Activated CD4-positive, alpha-beta T cell treated with anti-CD3 and anti-CD28 coated beads, Interleukin-2, amount 10 ng/mL, durations not matched to agents 24 days and 14 days (primary cell): ENCODE results near the gene LDB3. TPM values are rescaled to one million over a fixed set of nuclear protein-coding genes. Genes with fewer than 3 reads are reported as not detected.

Experiments used
- DNase-seq: peaks from one replicate; pipeline ENCODE4 v3.0.0; 2022
- H3K27ac Mint-ChIP-seq: one replicate; pipeline ENCODE4 v1.8.0; 2022; ENCODE audit warnings: mild to moderate bottlenecking, mixed read lengths
- H3K27me3 Mint-ChIP-seq: one replicate; pipeline ENCODE4 v1.8.0; 2022; ENCODE audit warnings: mixed read lengths
- H3K36me3 Mint-ChIP-seq: one replicate; pipeline ENCODE4 v1.8.0; 2022; ENCODE audit warnings: low read depth, mild to moderate bottlenecking, mixed read lengths
- H3K4me1 Mint-ChIP-seq: one replicate; pipeline ENCODE4 v1.8.0; 2021; ENCODE audit warnings: mixed read lengths
- H3K4me3 Mint-ChIP-seq: one replicate; pipeline ENCODE4 v1.8.0; 2022; ENCODE audit warnings: mild to moderate bottlenecking, moderate library complexity, mixed read lengths
- H3K9me3 Mint-ChIP-seq: one replicate; pipeline ENCODE4 v1.8.0; 2021; ENCODE audit warnings: mixed read lengths
- intact Hi-C: fragments of 100-400 bp; cut with micrococcal nuclease; formaldehyde crosslinking; loops from one replicate; pipeline ENCODE4 v1.15.1; 2023
- total RNA-seq: library from RNA; stranded (reverse); gene quantifications from 2 replicates; pipeline ENCODE4 v1.2.3, GENCODE V29; 2022

LDB3 gene
- total RNA-seq, 1 donor from 2014 or later: not detected

DNA sequence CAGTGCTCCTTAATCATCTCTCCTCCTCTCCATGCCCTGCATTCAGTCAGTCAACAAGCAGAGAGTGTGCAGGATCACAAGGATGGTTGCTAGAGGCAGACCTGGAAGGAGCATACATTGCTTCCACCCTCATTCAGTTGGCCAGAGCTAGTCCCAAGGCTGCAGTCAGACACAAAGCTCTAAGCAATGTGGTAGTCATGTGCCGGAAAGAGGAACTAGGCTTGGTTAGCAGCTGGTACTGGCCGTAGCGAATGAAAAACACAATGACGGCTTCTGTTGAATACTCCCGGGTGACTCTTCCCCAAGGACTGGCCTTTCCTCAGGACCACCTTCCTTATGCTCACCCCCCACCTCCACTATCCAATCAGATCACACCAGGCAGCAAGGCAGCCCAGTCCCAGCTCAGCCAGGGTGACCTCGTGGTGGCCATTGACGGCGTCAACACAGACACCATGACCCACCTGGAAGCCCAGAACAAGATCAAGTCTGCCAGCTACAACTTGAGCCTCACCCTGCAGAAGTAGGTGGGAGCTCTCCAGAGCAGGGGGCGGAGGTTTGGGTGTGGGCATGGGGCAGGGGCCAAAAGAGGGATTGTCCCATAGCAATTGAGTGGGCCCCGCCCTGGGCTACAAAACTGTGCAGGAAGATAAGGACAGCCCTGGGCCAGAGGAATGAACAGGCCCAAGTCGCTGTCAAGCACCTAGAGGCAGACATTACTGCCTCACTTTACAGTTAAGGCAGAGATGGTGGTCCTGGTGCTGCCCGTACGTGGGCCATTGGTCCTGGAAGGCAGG lies 10.9 kb downstream of the LDB3 start:
- intact Hi-C loops: no loop called here

DNA sequence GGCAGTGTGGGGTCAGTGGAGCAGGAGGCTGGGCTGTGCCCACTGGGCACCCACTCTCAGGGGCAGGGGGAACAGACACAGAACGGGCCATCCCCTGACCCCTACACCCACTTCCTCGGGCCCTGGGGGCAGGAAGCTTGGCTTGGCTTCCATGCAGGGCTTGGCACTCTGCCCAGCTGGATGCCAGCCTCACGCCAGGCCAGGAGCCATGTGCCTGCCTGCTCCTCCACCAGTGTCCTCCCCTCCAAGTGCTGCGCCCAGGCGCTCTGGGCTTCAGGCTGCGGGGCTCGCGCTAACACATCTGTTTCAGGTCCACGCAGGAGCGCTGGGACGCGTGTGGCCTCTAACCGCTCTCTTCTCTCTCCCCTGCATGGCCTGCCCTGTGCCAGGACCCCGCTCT lies 12.7 kb downstream of the LDB3 start:
- Mint-ChIP-seq H3K9me3 (no peaks in the 10 kb centered on the region), H3K4me3 (no peak overlapping the region), H3K4me1 (no peaks in the 10 kb centered on the region), H3K27ac (no peak overlapping the region), H3K27me3 (no peaks in the 10 kb centered on the region), H3K36me3 (no peaks in the 10 kb centered on the region)
- intact Hi-C loops: no loop called here
- DNase-seq: no peak

More for the DNA sequence above, 10.9 kb downstream of the LDB3 start:
- Mint-ChIP-seq H3K4me1 (no peaks in the 10 kb centered on the region), H3K36me3 (no peaks in the 10 kb centered on the region), H3K9me3 (no peaks in the 10 kb centered on the region), H3K27me3 (no peaks in the 10 kb centered on the region), H3K4me3 (no peak overlapping the region), H3K27ac (no peak overlapping the region)
- no peak for DNase-seq

GRCh38 chr10:86681722-86682386 lies 13.5 kb downstream of the LDB3 start:
- H3K9me3 Mint-ChIP-seq: no peaks in the 10 kb centered on the region

DNA sequence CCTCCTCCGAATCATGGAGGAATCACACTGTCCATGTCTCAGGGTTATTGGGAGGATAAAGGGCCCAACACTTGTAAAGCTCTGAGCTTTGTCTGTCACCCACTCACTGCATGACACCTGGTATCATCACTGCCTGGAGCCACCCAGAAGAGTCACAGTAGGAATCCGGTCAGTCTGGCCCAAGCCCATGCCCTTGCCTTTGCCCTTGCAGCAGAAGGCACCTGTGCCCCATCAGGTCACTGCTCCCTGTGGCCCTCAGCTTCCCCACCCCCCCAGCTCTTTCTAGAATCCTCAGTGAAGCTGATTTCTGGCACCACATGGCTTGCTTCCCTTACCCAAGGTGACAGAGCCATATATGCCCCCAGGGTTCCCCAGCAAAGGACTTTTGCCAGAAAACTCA lies 14.4 kb downstream of the LDB3 start:
- Mint-ChIP-seq H3K27me3 (no peaks in the 10 kb centered on the region), H3K9me3 (no peaks in the 10 kb centered on the region), H3K27ac (no peak overlapping the region), H3K36me3 (no peaks in the 10 kb centered on the region), H3K4me1 (no peaks in the 10 kb centered on the region), H3K4me3 (no peak overlapping the region)
- intact Hi-C loops: no loop called here
- no peak for DNase-seq

More at GRCh38 chr10:86681722-86682386, 13.5 kb downstream of the LDB3 start:
- DNase-seq: no peak
- no peaks in the 10 kb centered on the region for H3K27me3 Mint-ChIP-seq
- intact Hi-C loops: no loop called here
- no peak overlapping the region for H3K27ac Mint-ChIP-seq
- no peak overlapping the region for H3K4me3 Mint-ChIP-seq
- no peaks in the 10 kb centered on the region for H3K36me3 Mint-ChIP-seq
- H3K4me1 Mint-ChIP-seq: no peaks in the 10 kb centered on the region

GRCh38 chr10:86684331-86685097 lies 16.2 kb downstream of the LDB3 start:
- intact Hi-C loops: no loop called here
- Mint-ChIP-seq H3K27ac (no peak overlapping the region), H3K4me1 (peaks cover 4% of the 10 kb centered on the region), H3K9me3 (no peaks in the 10 kb centered on the region), H3K36me3 (no peaks in the 10 kb centered on the region), H3K4me3 (no peak overlapping the region), H3K27me3 (peaks cover 1% of the 10 kb centered on the region)
- DNase-seq: no peak

DNA sequence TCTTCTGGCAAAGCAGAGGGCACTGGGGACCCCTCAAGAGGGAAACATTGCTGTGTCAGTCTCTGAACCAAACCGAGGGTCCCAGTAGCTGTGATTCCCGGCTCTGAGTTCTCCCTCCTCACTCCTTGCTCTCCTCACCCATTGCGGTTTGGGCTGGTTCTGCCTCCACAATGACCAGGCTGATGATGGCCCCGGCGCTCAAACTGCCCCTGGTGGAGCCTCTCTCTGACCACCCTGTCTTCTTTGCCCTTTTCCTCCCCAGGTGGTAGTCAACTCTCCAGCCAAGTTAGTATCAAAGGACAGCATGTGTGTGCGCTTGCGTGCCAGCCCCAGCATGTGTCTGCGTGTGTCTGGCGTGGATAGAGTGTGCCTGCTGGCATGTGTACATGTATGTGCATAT lies 17.1 kb downstream of the LDB3 start:
- no peaks in the 10 kb centered on the region for H3K9me3 Mint-ChIP-seq
- DNase-seq: no peak
- peaks cover 4% of the 10 kb centered on the region for H3K4me1 Mint-ChIP-seq
- intact Hi-C loops: no loop called here
- H3K4me3 Mint-ChIP-seq: no peak overlapping the region
- H3K36me3 Mint-ChIP-seq: no peaks in the 10 kb centered on the region
- H3K27me3 Mint-ChIP-seq: peaks cover 1% of the 10 kb centered on the region
- H3K27ac Mint-ChIP-seq: no peak overlapping the region

- intact Hi-C loops: no loop called here
- H3K27me3 Mint-ChIP-seq: peaks cover 1% of the 10 kb centered on the region
Measured at GRCh38 chr10:86685893-86686632, 17.8 kb downstream of the LDB3 start.

GRCh38 chr10:86686972-86687371 lies 18.7 kb downstream of the LDB3 start:
- no peak overlapping the region for H3K4me3 Mint-ChIP-seq
- no peaks in the 10 kb centered on the region for H3K36me3 Mint-ChIP-seq
- no peak overlapping the region for H3K27ac Mint-ChIP-seq
- no peaks in the 10 kb centered on the region for H3K9me3 Mint-ChIP-seq
- peaks cover 4% of the 10 kb centered on the region for H3K4me1 Mint-ChIP-seq
- intact Hi-C loops: no loop called here
- H3K27me3 Mint-ChIP-seq: peaks cover 1% of the 10 kb centered on the region
- DNase-seq: no peak

More at GRCh38 chr10:86685893-86686632, 17.8 kb downstream of the LDB3 start:
- no peak overlapping the region for H3K4me3 Mint-ChIP-seq
- H3K9me3 Mint-ChIP-seq: no peaks in the 10 kb centered on the region
- no peak overlapping the region for H3K27ac Mint-ChIP-seq
- no peaks in the 10 kb centered on the region for H3K36me3 Mint-ChIP-seq
- peaks cover 4% of the 10 kb centered on the region for H3K4me1 Mint-ChIP-seq
- DNase-seq: no peak

- DNase-seq: no peak
- Mint-ChIP-seq H3K36me3 (no peaks in the 10 kb centered on the region), H3K4me3 (no peak overlapping the region), H3K27ac (no peak overlapping the region), H3K4me1 (peaks cover 4% of the 10 kb centered on the region), H3K27me3 (peaks cover 1% of the 10 kb centered on the region), H3K9me3 (no peaks in the 10 kb centered on the region)
- intact Hi-C loops: loop anchor here (1.0 to 2.0 kb wide), 2 partner anchors 212 to 273 kb away; no protein-coding TSS in a partner anchor
Measured at GRCh38 chr10:86687750-86688149, 19.4 kb downstream of the LDB3 start.

DNA sequence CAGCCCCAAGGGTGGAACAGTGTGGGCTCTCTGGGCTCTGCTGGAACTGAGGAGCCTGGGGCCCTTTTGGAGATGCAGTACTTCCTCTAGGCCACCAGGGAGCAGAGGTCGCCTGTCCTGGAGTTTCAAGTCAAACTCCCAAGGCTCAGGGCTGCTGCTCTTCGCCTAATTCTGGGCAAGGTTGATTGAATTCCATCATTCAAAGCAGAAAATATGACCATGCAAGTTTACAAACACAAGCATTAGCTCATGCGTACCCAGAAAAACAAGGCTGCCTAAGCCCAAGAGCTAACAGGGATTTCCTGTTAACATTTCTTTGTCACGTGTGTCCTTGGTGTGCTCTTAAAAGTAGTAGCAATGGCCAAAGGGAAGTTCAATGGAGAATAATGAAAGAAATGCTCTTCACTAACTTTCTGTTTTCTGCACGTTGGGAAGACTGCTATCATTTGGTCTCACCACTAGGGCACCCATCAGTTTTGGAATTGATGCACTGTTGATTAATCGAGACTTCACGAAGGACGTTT lies 20.1 kb downstream of the LDB3 start:
- Mint-ChIP-seq H3K9me3 (no peaks in the 10 kb centered on the region), H3K4me1 (peaks cover 4% of the 10 kb centered on the region), H3K4me3 (no peak overlapping the region), H3K36me3 (no peaks in the 10 kb centered on the region), H3K27ac (no peak overlapping the region), H3K27me3 (peaks cover 1% of the 10 kb centered on the region)
- intact Hi-C loops: loop anchor here (1.0 to 2.0 kb wide), 2 partner anchors 211 to 272 kb away; no protein-coding TSS in a partner anchor
- DNase-seq: peak; percentile 84

GRCh38 chr10:86689146-86689545 lies 20.8 kb downstream of the LDB3 start:
- H3K4me1 Mint-ChIP-seq: peaks cover 4% of the 10 kb centered on the region
- H3K4me3 Mint-ChIP-seq: no peak overlapping the region
- no peaks in the 10 kb centered on the region for H3K36me3 Mint-ChIP-seq
- H3K27me3 Mint-ChIP-seq: peaks cover 1% of the 10 kb centered on the region
- intact Hi-C loops: loop anchor here (2.0 kb wide), 1 partner anchor 272 kb away; no protein-coding TSS in a partner anchor
- DNase-seq: no peak
- no peak overlapping the region for H3K27ac Mint-ChIP-seq
- H3K9me3 Mint-ChIP-seq: no peaks in the 10 kb centered on the region

- DNase-seq: no peak
- no peak overlapping the region for H3K4me3 Mint-ChIP-seq
- H3K36me3 Mint-ChIP-seq: no peaks in the 10 kb centered on the region
- peaks cover 4% of the 10 kb centered on the region for H3K4me1 Mint-ChIP-seq
- no peaks in the 10 kb centered on the region for H3K9me3 Mint-ChIP-seq
- peak overlapping the region; percentile 60 for H3K27ac Mint-ChIP-seq
- H3K27me3 Mint-ChIP-seq: peaks cover 1% of the 10 kb centered on the region
- intact Hi-C loops: no loop called here
Measured at GRCh38 chr10:86690231-86690630, 21.9 kb downstream of the LDB3 start.

DNA sequence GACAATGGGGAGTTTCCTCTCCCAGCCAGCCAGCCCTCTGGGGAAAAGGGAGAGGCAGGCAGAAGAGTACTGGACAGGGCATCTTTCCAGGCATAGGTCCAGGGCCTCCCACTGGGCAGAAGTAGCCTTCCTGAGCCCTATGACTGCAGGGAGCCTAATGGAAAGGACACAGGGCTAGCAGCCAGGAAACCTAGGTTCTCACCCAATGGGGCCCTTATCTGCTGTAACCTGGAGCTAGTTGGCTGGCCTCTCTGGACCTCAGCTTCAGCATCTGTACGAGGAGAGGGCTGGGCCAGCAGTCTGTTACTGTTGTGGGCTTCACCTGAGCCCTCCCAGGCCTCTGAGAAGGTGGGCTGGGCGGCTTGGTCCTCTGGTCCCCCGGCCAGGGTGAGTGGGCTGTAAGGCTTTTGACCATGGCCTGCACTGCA lies 22.4 kb downstream of the LDB3 start:
- peaks cover 4% of the 10 kb centered on the region for H3K4me1 Mint-ChIP-seq
- peaks cover 1% of the 10 kb centered on the region for H3K27me3 Mint-ChIP-seq
- H3K9me3 Mint-ChIP-seq: no peaks in the 10 kb centered on the region
- no peak for DNase-seq
- H3K36me3 Mint-ChIP-seq: no peaks in the 10 kb centered on the region
- H3K27ac Mint-ChIP-seq: no peak overlapping the region
- H3K4me3 Mint-ChIP-seq: no peak overlapping the region
- intact Hi-C loops: no loop called here
